ENCODE measurements around the gene EDC4. TPM values are rescaled to one million over a fixed set of nuclear protein-coding genes. Genes with fewer than 3 reads are reported as not detected.
"Not testable (repeated sequence)": the region's sequence is repeated elsewhere in the genome, so short reads cannot be mapped to it uniquely, and the experiment has no call there.

Gene EDC4
- polyA plus RNA-seq, 2 of the 4 experiments (the other 2 are of a cell fraction) = 21.0 to 54.9 TPM

DNA sequence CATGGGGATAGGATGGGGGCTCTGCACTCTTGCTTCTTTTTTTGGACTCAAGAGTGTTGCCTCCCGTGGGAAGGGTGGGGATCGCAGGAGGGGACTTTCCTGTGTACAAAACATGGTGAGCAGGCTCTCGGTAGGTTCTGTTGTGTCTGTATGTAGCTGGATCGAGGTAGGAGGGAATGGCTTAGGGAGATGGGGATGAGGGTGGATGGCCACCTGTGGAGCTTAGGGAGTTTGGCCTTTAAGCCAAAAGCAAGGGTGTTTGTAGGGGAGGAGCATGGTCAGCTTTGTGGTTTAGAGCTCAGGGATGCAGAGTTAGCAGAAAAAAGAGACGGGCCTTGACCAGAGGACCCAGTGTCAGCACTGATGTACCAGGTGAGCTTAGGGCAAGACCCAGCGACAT, 11.0 kb upstream of the EDC4 start:
- WGBS (ENCODE audit: missing lambda C conversion rate) = 92% methylated on average over 6 of the region's 6 CpGs
- FAIRE-seq (no peak), ATAC-seq (no peak), DNase-seq (ENCODE audit: low read depth in 1 of 2, low spot score in 1 of 2) (no peak)
- peaks cover 52% of the 10 kb centered on the region for H3K4me1 ChIP-seq
- H3K27ac ChIP-seq = no peak overlapping the region
- ChIA-PET POLR2A (interaction anchor here (2.0 kb wide), 1 partner anchor 11 kb away, joined by 5 read pairs; the partner anchor contains the start of gene EDC4), CTCF (interaction anchor here (1.0 to 9.3 kb wide), 10 partner anchors 9 to 341 kb away, joined by 3 to 86 read pairs (median 6); partner anchors contain the start of gene NRN1L)
- no peak overlapping the region for H3K4me3 ChIP-seq
- no peak for TF ChIP-seq PHF8 (IDR thresholded peaks at IDR 0.05; ENCODE audit: borderline replicate concordance, low read depth)
- no peak for TF ChIP-seq NPAS2 (CRISPR knock-in tag; IDR thresholded peaks at IDR 0.05; ENCODE audit: borderline replicate concordance)
- TF ChIP-seq HEYL (CRISPR knock-in tag; IDR thresholded peaks at IDR 0.05) = no peak
- TF ChIP-seq SREBF2 (IDR thresholded peaks at IDR 0.05) = no peak
- TF ChIP-seq KDM5A (IDR thresholded peaks at IDR 0.05) = no peak
- TF ChIP-seq POLR2A (IDR thresholded peaks at IDR 0.05; ENCODE audit: low read length) = no peak
- TF ChIP-seq ZC3H11A (IDR thresholded peaks at IDR 0.05) = no peak
- no peak for TF ChIP-seq CEBPB (IDR thresholded peaks at IDR 0.05)
- TF ChIP-seq PBX3 (IDR thresholded peaks at IDR 0.05) = no peak
- TF ChIP-seq ESRRA (IDR thresholded peaks at IDR 0.05; ENCODE audit: borderline replicate concordance, low read length) = no peak
- TF ChIP-seq, protein P1, sequence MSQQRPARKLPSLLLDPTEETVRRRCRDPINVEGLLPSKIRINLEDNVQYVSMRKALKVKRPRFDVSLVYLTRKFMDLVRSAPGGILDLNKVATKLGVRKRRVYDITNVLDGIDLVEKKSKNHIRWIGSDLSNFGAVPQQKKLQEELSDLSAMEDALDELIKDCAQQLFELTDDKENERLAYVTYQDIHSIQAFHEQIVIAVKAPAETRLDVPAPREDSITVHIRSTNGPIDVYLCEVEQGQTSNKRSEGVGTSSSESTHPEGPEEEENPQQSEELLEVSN (IDR thresholded peaks at IDR 0.05; ENCODE audit: borderline replicate concordance, low read depth) = no peak
- TF ChIP-seq GATA3 (IDR thresholded peaks at IDR 0.05; ENCODE audit: borderline replicate concordance) = no peak
- TF ChIP-seq, protein P2, sequence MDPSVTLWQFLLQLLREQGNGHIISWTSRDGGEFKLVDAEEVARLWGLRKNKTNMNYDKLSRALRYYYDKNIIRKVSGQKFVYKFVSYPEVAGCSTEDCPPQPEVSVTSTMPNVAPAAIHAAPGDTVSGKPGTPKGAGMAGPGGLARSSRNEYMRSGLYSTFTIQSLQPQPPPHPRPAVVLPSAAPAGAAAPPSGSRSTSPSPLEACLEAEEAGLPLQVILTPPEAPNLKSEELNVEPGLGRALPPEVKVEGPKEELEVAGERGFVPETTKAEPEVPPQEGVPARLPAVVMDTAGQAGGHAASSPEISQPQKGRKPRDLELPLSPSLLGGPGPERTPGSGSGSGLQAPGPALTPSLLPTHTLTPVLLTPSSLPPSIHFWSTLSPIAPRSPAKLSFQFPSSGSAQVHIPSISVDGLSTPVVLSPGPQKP (IDR thresholded peaks at IDR 0.05; ENCODE audit: low read depth, low read length) = no peak
- TF ChIP-seq ZNF302 (CRISPR knock-in tag; IDR thresholded peaks at IDR 0.05) = no peak
- no peak for TF ChIP-seq RARB (CRISPR knock-in tag; IDR thresholded peaks at IDR 0.05)
- no peak for TF ChIP-seq RAD21 (conservative IDR thresholded peaks at IDR 0.05 in 1 of 2, IDR thresholded peaks at IDR 0.05 in 1 of 2)
- no peak for TF ChIP-seq RCOR1 (IDR thresholded peaks at IDR 0.05; ENCODE audit: low read depth, low read length)
- no peak for TF ChIP-seq MAFK (IDR thresholded peaks at IDR 0.05; ENCODE audit: partially characterized antibody)
- no peak for TF ChIP-seq CBX2 (IDR thresholded peaks at IDR 0.05; ENCODE audit: borderline replicate concordance, low read depth)
- H3K9me3 ChIP-seq = no peaks in the 10 kb centered on the region
- no peak overlapping the region for H3K4me2 ChIP-seq

DNA sequence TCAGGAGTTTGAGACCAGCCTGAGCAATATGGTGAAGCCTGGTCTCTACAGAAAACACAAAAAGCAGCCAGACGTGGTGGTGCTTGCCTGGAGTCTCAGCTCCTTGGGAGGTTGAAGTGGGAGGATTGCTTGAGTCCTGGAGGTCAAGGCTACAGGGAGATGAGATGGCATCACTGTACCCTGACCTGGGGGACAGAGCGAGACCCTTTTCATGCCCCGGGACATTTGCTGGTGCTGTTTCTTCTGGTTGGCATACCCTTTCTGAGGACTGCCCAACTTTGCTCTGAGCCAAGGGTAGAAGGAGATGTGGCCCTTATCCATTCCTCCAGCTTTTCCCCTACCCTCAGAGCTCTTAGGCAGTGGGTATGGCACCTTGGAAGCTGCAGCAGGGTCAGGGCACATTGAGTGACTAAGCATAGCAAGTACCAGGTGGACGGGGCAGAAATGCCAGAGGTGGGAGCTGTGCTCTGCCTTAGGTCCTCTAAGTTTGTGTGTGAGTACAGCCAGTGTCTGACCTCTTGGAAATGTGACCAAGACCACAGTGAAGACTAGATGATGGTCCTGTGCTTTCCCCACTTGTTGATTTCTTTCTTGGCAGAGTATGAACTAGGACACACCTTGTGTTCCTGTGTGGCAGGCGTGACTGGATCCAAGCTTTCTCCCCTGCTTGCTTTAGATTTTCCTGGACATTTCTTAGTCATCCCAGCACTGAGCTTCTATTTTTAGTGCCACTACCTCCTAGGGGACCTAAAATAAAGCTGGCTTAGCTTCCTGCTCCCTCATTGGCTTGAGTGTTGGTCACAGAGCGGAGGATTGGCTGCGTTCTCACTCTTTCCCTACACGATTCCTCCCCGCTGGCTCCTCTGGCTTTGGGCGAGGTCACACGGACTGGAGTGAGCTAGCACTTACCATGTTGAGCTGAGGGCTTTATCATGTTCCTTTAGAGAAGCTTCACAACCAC, 9.9 kb upstream of the EDC4 start:
- 90% methylated on average over 11 of the region's 11 CpGs for WGBS (ENCODE audit: missing lambda C conversion rate)
- POLR2A ChIA-PET = interaction anchor here (2.0 kb wide), 1 partner anchor 10 kb away, joined by 5 read pairs; the partner anchor contains the start of gene EDC4
- CTCF ChIA-PET = interaction anchor here (0.8 to 9.3 kb wide), 12 partner anchors 10 to 382 kb away, joined by 3 to 86 read pairs (median 4); partner anchors contain the start of genes ATP6V0D1 and NRN1L
- DNase-seq (ENCODE audit: low read depth in 1 of 2, low spot score in 1 of 2) (no peak), FAIRE-seq (no peak), ATAC-seq (peak; percentile 6 to 7; a peak in 2 of 6 replicates)
- peak overlapping the region in 1 of 2 experiments; percentile 20; a peak in 1 of 6 replicates for H3K27ac ChIP-seq
- no peak for TF ChIP-seq EP300 (IDR thresholded peaks at IDR 0.05)
- no peaks in the 10 kb centered on the region for H3K9me3 ChIP-seq
- H3K4me1 ChIP-seq = peaks cover 42% of the 10 kb centered on the region
- no peak overlapping the region for H3K4me3 ChIP-seq
- peak overlapping the region; percentile 33; the same call in 2 of the 3 replicates for H3K4me2 ChIP-seq

- CTCF ChIA-PET = interaction anchor here (0.6 to 9.3 kb wide), 10 partner anchors 8 to 579 kb away, joined by 3 to 86 read pairs (median 4); partner anchors contain the start of gene NRN1L
- H3K4me3 ChIP-seq; DNase-seq (ENCODE audit: low read depth in 1 of 2, low spot score in 1 of 2); H3K9me3 ChIP-seq; POLR2A ChIA-PET; H3K4me2 ChIP-seq; FAIRE-seq; ATAC-seq; H3K27ac ChIP-seq: not testable (repeated sequence)
- H3K4me1 ChIP-seq = peaks cover 32% of the 10 kb centered on the region
- WGBS (ENCODE audit: missing lambda C conversion rate) = 90% methylated on average over 6 of the region's 6 CpGs
Observed at GRCh38 chr16:67864044-67864443, 8.8 kb upstream of the EDC4 start.

Data from A549 (cell line).